ENCODE measurements around the gene INPP5D.

The INPP5D gene

DNA sequence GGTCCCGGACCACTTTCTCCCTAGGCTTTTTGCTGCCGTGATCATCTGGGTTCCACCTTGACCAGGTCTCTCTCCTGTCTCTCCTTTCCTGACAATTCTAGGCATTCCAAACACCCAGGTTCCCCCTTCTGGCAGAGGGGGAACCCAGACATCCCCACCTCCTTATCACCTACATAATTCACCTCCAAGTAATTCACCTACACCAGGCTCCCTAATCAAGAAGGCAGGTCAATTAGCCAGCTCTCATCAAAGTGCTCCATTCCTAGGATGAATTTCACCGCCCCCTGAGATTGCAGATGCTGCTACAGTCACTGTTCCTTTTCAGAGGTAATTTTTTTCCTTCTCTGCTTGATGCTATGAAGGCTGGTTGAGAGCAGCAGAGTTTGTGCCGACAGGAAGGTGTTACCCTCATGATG is 149.0 kb downstream of the INPP5D start:
- no peak for DNase-seq (ENCODE audit: low read depth in 2 of 2)

DNA sequence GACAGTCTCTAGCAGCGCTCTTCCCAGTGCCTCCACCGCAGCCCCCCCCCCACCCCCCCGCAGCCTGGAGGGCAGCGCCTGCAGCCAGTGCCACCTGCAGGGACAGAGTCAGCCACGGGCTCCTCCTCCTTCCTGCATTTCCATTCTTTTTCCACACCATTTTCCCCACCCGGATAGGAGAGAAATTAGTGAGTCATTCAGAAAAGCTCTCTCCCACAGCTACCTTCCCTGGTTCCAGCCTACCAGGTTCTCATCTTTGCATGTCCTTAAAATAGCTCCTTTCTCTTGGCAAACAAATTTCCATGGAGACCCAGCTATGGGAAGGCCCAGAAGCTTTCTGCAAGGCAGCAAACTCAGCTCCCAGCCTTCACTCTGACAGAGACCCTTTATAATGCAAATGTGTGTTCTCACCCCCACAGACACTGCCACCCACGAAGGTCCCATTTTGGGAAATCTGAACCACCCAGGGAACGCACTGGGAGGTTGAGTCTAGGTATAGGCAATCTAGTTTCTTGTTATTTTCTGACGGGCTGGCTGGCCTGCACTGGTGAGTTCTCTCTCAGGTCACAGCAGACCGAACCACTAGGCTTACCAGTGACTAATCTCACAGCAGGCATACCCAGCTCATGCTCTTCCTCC is 149.5 kb downstream of the INPP5D start:
- no peak for DNase-seq (ENCODE audit: low read depth in 2 of 2)

- no peak for DNase-seq (ENCODE audit: low read depth in 2 of 2)
These were observed 150.1 kb downstream of the INPP5D start for GRCh38 chr2:233210281-233210680.

DNA sequence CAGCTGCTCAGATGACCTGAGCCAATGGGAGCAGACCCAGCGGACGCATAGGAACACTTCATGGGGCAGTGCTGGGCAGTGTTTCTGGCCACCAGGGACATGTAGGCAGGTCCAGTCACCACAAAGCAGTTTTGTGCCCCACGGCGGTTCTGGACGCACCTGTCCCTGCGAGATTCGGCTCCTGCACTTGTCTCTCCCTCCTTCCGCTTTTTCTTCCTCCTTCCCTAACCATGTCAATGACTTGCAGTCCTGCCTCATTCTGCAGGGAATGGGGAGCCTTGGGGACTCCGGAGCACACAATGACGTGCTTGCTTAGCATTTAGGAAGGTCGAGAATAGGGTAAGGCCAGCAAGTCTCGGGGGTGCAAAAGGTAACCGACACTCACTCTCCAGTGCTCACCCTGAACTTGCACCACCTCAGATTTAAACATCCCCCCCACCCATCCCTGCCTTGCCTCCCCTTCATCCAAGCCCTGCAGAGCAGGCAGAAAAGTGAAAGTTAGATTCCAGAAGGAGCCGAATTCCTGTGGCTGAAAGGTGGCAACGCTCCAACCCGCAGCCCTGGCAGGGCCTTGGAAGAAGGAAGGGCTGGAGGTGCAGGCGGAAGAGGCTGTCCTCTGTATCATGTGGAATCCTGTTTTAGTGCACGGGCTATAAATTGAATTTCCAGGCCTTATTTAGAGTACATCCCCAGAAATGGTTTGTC is 150.9 kb downstream of the INPP5D start:
- no peak for DNase-seq (ENCODE audit: low read depth in 2 of 2)

- no peak for DNase-seq (ENCODE audit: low read depth in 2 of 2)
These were observed 151.4 kb downstream of the INPP5D start for GRCh38 chr2:233211548-233211895.

- DNase-seq (ENCODE audit: low read depth in 2 of 2) = no peak
These were observed 152.9 kb downstream of the INPP5D start for GRCh38 chr2:233213011-233213410.

- no peak for DNase-seq (ENCODE audit: low read depth in 2 of 2)
These were observed 153.8 kb downstream of the INPP5D start for GRCh38 chr2:233213975-233214374.

GRCh38 chr2:233217892-233218377 is 157.8 kb downstream of the INPP5D start:
- no peak for DNase-seq (ENCODE audit: low read depth in 2 of 2)

DNA sequence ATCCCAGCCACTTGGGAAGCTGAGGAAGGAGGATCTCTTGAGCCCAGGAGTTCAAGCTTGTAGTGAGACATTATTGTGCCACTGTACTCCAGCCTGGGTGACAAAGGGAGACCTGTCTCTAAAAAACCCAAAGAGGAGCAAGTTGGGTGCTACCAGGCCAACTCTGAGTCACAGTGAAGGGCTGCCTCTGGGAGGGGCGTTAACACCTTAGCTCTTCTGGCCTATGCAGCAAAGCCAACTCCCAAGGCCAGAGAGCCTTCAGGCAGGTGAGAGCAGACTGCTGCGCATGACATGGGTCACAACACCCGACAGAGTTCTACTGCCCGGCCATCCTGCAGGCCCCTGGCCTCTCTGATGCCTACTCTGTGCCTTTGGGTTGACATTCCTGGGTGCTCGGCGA is 158.7 kb downstream of the INPP5D start:
- DNase-seq (ENCODE audit: low read depth in 2 of 2) = no peak

DNA sequence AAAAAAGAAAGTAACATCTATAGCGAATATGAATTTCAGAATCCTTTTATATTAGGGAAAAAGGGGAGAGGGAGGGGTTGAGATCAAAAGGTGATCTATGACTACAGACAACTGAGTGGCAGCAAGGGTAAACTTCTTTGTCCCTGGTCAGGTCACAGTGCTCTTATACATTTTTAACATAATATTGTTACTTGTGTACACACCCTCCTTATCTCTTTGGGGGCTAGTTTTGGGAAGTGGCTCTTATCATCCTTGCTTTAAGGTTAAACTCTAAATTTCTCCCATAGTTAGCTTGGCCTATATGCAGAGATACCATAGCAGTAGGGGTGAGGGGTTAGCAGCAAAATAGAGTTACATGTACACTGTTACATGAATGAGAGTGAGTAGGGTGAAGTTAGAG is 159.7 kb downstream of the INPP5D start:
- no peak for DNase-seq (ENCODE audit: low read depth in 2 of 2)

GRCh38 chr2:233221378-233222063 is 161.4 kb downstream of the INPP5D start:
- DNase-seq (ENCODE audit: low read depth in 2 of 2) = no peak

DNA sequence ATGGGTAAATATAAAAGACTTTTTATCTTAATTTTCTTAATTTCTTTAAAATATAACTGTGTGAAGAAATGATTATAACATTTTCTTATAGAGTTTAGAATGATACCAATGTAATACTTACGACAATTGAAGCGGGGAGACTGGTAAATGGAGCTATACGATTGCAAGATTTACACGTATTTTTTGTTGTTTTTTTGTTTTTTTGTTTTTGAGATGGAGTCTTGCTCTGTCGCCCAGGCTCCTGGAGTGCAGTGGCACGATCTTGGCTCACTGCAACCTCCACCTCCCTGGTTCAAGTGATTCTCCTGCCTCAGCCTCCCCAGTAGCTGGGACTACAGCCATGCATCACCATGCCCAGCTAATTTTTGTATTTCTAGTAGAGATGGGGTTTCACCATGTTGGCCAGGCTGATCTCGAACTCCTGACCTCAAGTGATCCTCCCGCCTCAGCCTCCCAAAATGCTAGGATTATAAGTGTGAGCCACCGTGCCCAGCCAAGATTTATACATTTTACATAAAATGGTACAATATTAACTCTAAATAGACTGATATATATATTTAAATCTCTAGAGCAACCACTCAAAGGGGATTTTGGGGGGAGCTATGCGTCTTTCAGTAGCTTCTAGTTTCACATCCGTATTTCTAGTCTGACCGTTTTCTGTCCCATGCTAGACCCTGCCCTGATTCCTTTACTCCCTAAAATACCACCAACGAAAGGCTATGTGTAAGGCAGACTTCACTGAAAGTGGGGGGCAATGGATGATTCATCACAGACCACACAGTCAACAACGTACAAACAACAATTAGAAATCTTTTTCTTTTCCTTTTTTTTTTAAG is 163.1 kb downstream of the INPP5D start:
- no peak for DNase-seq (ENCODE audit: low read depth in 2 of 2)

DNA sequence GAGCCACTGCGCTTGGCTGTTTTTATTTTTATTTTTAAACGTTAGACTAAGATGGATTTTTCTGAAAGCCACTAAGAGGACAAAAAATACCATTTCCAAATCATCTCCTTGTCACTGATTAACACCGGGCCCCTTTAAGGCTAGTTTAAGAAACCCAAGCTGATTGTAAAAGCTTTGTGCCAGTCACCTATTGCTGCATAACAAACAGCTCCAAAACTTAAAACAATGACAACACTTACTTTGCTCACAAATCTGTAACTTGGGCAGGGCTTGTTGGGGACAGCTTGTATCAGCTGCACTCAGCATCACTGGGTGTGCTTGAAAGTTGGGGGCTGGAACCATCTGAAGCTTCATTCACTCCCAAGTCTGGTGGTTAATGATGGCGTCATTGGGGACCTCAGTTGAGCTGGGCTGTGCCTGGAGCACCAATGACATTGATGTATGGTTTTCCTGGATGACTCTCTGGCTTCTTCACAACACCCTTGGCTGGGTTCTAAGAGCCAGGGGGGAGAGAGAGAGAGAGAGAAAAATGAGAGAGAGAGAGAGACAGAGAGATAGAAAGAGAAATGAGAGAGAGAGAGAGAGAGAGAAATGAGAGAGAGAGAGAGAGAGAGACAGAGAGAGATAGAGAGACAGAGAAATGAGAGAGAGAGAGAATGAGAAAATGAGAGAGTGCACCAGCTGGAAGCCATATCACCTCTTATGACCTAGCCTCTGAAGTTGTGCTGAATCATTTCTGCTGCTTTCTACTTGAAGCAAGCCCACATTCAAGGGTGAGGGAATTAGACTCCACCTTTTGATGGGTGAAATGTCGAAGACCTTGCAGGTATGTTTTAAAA is 165.3 kb downstream of the INPP5D start:
- DNase-seq (ENCODE audit: low read depth in 2 of 2) = no peak

GRCh38 chr2:233226511-233227031 is 166.4 kb downstream of the INPP5D start:
- DNase-seq (ENCODE audit: low read depth in 2 of 2) = no peak

- DNase-seq (ENCODE audit: low read depth in 2 of 2) = no peak
These were observed 167.3 kb downstream of the INPP5D start for GRCh38 chr2:233227346-233227978.

- DNase-seq (ENCODE audit: low read depth in 2 of 2) = no peak
These were observed 168.2 kb downstream of the INPP5D start for GRCh38 chr2:233228376-233228775.

GRCh38 chr2:233233618-233234230 is 173.6 kb downstream of the INPP5D start:
- no peak for DNase-seq (ENCODE audit: low read depth in 2 of 2)

- DNase-seq (ENCODE audit: low read depth in 2 of 2) = no peak
These were observed 174.1 kb downstream of the INPP5D start for GRCh38 chr2:233234264-233234663.

DNA sequence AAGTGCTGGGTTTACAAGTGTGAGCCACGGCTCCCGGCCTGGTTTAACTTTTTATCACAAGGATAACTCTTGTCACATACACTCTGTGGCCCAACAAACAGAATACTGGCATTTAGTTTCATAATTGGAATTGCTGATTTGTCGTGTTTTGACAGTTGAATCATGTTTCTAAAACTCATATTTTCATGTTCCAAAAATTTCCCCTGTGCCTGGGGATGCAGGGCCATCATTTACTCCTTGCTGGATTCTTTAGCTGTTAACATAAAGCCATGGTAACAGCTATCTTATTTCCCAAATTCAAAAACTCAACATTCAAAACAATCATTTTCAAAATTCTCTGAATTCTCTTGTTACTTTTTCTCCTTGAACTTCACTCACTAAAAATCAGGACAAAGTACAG is 174.9 kb downstream of the INPP5D start:
- no peak for DNase-seq (ENCODE audit: low read depth in 2 of 2)

DNA sequence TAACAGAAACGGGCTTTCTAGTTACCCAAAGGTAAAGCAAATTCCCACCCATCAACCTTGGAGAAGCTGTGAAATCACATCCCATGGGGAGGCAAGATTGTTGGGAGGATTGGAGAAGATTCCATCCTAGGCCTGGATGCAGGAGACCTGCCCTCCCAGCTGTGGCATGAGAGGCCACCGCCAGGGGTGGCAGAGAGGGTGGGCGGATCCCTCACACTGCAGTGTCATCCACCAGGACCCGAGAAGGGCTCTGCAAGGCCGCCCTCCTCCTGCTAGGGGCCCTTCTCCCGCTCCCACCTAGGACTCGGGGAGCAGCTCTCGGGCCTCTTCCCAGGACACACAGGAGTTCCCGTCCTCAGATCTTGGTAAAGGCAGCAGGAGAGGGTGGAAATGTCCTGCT is 175.8 kb downstream of the INPP5D start:
- DNase-seq (ENCODE audit: low read depth in 2 of 2) = no peak

All from stimulated activated CD8-positive, alpha-beta memory T cell treated with anti-CD3 and anti-CD28 coated beads, Interleukin-2, amount 100 ng/mL, for 48 hours (primary cell).